Measurements from ENCODE around the gene VAMP4. TPM values are rescaled to one million over a fixed set of nuclear protein-coding genes. Genes with fewer than 3 reads are reported as not detected.

The VAMP4 gene
- total and polyA plus RNA-seq, 2 donors: 5.9 to 13.4 TPM

DNA sequence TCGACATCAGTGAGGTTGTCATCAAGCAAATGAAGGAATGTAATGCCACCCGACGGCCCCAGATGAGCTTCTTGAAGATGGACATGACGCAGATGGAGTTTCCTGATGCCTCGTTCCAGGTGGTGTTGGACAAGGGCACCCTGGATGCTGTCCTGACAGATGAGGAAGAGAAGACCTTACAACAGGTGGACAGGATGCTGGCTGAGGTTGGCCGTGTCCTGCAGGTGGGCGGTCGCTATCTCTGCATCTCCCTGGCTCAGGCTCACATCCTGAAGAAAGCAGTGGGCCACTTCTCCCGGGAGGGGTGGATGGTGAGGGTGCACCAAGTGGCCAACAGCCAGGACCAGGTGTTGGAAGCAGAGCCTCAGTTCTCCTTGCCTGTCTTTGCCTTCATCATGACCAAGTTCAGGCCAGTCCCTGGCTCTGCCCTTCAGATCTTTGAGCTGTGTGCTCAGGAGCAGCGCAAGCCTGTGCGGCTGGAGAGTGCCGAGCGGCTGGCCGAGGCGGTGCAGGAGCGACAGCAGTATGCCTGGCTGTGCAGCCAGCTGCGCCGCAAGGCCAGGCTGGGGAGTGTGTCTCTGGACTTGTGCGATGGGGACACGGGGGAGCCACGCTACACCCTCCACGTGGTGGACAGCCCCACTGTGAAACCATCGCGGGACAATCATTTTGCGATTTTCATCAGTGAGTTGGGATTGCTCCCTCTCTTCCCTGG, 42.1 kb upstream of the VAMP4 start:
- no peak for DNase-seq (ENCODE audit: low read depth in 6 of 9, low spot score in 9 of 9)
- 98% methylated on average over 25 of the region's 25 CpGs for WGBS
- H3K4me3 ChIP-seq (ENCODE audit: low read length in 2 of 2): no peak overlapping the region
- no peaks in the 10 kb centered on the region for H3K27me3 ChIP-seq (ENCODE audit: control insufficient read depth in 2 of 2, insufficient read depth in 1 of 2, low read length in 1 of 2)
- H3K27ac ChIP-seq (ENCODE audit: low read depth in 1 of 2, low read length in 1 of 2): no peak overlapping the region
- peaks cover 36 to 48% of the 10 kb centered on the region in 2 donors for H3K36me3 ChIP-seq (ENCODE audit: control insufficient read depth in 2 of 2, insufficient read depth in 2 of 2, low read length in 1 of 2)
- H3K4me1 ChIP-seq (ENCODE audit: control insufficient read depth in 2 of 2, insufficient read depth in 2 of 2, low read length in 2 of 2): peaks cover 10 to 23% of the 10 kb centered on the region in 2 donors
- H3K9me3 ChIP-seq (ENCODE audit: control insufficient read depth in 2 of 2, insufficient read depth in 1 of 2, low read length in 1 of 2): no peaks in the 10 kb centered on the region

DNA sequence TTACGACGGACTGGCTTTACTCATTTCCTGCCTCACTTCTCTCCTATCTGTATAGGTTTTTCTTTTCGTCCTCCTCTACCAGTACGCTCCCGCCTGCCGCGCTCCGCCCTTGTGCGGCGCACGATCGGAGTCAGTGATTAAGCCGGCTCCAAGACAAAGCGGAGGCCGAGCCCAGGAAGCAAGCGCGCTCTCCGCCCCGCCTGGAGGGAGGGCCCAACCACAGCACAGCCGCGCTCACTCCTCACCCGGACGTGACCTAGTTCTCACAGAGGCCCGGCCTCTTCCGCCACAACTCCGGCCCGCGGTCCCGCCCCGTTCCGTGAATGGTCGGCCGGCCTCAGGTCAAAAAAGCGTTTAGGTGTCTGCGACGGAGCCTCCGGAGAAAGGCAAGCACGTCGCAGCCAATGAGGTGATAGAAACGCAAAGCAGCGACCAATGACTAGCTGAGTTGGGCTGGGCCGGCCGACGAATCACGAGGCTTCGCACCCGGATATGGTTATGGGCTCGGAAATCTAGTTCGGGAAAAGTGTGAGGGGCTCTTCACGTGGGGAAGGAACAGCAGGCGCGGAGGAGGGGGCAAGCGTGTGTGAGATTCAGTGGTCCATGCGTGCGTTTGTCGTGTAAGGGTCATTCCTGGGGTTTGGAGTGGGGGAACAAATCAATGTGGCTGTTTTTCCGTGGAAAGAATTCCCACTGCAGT, 39.5 kb upstream of the VAMP4 start, which contains the start of gene METTL13:
Gene METTL13 (plus strand): TSS at position 485 of the 700 bp plus-strand sequence. CDS start 308 bp downstream, outside the sequence.
- WGBS: under 1% methylated on average over 57 of the region's 57 CpGs
- Histone ChIP-seq H3K36me3 (ENCODE audit: control insufficient read depth in 2 of 2, insufficient read depth in 2 of 2, low read length in 1 of 2) (peaks cover 18 to 22% of the 10 kb centered on the region in 2 donors), H3K27me3 (ENCODE audit: control insufficient read depth in 2 of 2, insufficient read depth in 1 of 2, low read length in 1 of 2) (no peaks in the 10 kb centered on the region), H3K4me3 (ENCODE audit: low read length in 2 of 2) (peak within 1 kb of the TSS; percentile 79 to 83), H3K9me3 (ENCODE audit: control insufficient read depth in 2 of 2, insufficient read depth in 1 of 2, low read length in 1 of 2) (no peaks in the 10 kb centered on the region), H3K27ac (ENCODE audit: low read depth in 1 of 2, low read length in 1 of 2) (peak within 1 kb of the TSS; percentile 91 to 98), H3K4me1 (ENCODE audit: control insufficient read depth in 2 of 2, insufficient read depth in 2 of 2, low read length in 2 of 2) (peaks cover 10 to 23% of the 10 kb centered on the region in 2 donors)
- DNase-seq (ENCODE audit: low read depth in 6 of 9, low spot score in 9 of 9): peak; percentile 83 to 99 (median 96)

DNA sequence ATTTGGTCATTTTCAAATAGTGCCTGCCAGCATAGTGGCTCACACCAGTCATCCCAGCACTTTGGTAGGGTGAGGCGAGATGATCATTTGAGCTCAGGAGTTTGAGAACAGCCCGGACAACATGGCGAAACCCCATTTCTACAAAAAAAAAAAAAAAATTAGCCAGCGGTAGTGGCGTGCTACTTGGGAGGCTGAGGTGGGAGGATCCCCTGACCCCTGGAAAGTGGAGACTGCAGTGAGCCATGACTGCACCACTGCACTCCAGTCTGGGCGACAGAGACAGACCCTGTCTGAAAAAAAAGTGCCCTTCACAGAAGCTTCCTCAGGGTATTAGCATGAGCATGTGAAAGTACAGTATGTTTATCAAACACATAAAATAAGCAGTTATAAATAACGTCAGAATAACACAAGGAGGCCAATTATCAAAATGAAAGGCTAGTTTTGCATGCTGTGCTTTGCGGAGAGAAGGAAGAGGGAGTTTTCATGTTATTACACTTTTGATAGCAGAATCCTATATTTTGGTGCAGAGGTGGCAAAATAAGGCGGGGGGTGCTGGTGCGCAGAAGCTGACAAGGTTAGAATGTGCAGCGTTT, 38.8 kb upstream of the VAMP4 start:
- 47% methylated on average over 11 of the region's 11 CpGs for WGBS
- Histone ChIP-seq H3K27ac (ENCODE audit: low read depth in 1 of 2, low read length in 1 of 2) (peak overlapping the region; percentile 91 to 98), H3K4me3 (ENCODE audit: low read length in 2 of 2) (peak overlapping the region; percentile 79 to 83), H3K27me3 (ENCODE audit: control insufficient read depth in 2 of 2, insufficient read depth in 1 of 2, low read length in 1 of 2) (no peaks in the 10 kb centered on the region), H3K9me3 (ENCODE audit: control insufficient read depth in 2 of 2, insufficient read depth in 1 of 2, low read length in 1 of 2) (no peaks in the 10 kb centered on the region), H3K36me3 (ENCODE audit: control insufficient read depth in 2 of 2, insufficient read depth in 2 of 2, low read length in 1 of 2) (peaks cover 12 to 15% of the 10 kb centered on the region in 2 donors), H3K4me1 (ENCODE audit: control insufficient read depth in 2 of 2, insufficient read depth in 2 of 2, low read length in 2 of 2) (peaks cover 10 to 23% of the 10 kb centered on the region in 2 donors)
- peak in 1 of 9 donors; percentile 10 for DNase-seq (ENCODE audit: low read depth in 6 of 9, low spot score in 9 of 9)

DNA sequence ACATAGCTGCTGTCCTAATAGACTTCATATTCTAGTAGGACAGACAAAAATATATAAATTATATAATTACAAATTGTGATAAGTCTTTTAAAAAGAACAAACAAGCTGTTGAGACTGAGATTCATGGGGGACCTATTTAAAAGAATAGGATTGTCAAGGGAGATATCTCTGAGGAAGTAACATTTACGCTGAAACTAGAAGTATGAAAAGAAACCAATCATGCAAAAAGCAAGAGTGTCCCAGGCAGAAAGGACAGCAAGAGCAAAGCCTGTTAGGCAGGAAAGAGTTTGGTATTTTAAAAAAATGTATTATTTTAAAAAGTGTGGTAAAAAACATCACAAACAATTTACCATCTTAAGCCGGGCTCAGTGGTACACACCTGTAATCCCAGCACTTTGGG, 30.4 kb upstream of the VAMP4 start:
- WGBS: 94% methylated on average over 2 of the region's 2 CpGs
- H3K4me1 ChIP-seq (ENCODE audit: control insufficient read depth in 2 of 2, insufficient read depth in 2 of 2, low read length in 2 of 2): no peaks in the 10 kb centered on the region

DNA sequence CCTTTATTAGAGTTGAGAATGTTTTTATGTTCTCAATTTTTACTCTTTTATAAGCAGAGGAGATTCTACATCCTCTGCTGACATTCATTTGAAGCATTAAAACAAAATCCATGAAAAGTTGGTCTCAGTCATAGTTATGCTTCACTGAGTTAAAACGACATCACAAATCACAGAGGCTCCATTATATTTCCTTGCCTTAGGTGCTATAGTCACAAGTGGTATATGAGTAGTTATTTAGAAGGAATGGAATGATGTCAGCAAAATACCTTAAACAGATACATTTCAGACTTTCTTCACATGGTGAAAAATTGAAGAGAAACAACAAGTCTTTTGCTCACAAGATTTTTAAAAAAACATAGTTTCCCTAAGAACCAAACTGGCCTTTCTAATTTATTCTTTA, 27.9 kb upstream of the VAMP4 start:
- no peak overlapping the region for H3K27ac ChIP-seq (ENCODE audit: low read depth in 1 of 2, low read length in 1 of 2)
- H3K4me1 ChIP-seq (ENCODE audit: control insufficient read depth in 2 of 2, insufficient read depth in 2 of 2, low read length in 2 of 2): no peaks in the 10 kb centered on the region
- no peaks in the 10 kb centered on the region for H3K36me3 ChIP-seq (ENCODE audit: control insufficient read depth in 2 of 2, insufficient read depth in 2 of 2, low read length in 1 of 2)
- H3K9me3 ChIP-seq (ENCODE audit: control insufficient read depth in 2 of 2, insufficient read depth in 1 of 2, low read length in 1 of 2): no peaks in the 10 kb centered on the region
- no peaks in the 10 kb centered on the region for H3K27me3 ChIP-seq (ENCODE audit: control insufficient read depth in 2 of 2, insufficient read depth in 1 of 2, low read length in 1 of 2)
- no peak overlapping the region for H3K4me3 ChIP-seq (ENCODE audit: low read length in 2 of 2)
- DNase-seq (ENCODE audit: low read depth in 6 of 9, low spot score in 9 of 9): no peak
- 93% methylated on average over 1 of the region's 1 CpG for WGBS

More for the DNA sequence above, 30.4 kb upstream of the VAMP4 start:
- DNase-seq (ENCODE audit: low read depth in 6 of 9, low spot score in 9 of 9): no peak
- Histone ChIP-seq H3K36me3 (ENCODE audit: control insufficient read depth in 2 of 2, insufficient read depth in 2 of 2, low read length in 1 of 2) (no peaks in the 10 kb centered on the region), H3K27ac (ENCODE audit: low read depth in 1 of 2, low read length in 1 of 2) (no peak overlapping the region), H3K4me3 (ENCODE audit: low read length in 2 of 2) (no peak overlapping the region), H3K27me3 (ENCODE audit: control insufficient read depth in 2 of 2, insufficient read depth in 1 of 2, low read length in 1 of 2) (no peaks in the 10 kb centered on the region), H3K9me3 (ENCODE audit: control insufficient read depth in 2 of 2, insufficient read depth in 1 of 2, low read length in 1 of 2) (no peaks in the 10 kb centered on the region)

DNA sequence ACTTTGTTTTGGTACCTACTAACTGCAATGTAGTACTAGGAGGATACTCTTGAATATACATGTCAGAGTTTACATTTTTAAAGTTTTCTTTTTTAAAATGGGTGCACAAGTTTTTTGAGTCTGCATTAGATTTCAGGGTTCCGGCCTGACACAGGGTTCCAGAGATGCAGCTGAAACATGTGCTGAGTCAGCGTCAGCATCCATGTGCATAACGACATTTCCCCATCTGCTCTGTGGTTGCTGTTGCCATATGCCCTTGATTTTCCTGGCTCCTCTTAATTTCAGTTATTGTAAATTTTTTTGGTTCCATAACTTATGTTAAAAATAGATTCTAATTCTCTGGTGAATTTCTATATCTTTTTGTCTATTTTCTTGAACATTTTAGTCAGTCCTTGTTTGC, 27.3 kb upstream of the VAMP4 start:
- Histone ChIP-seq H3K4me1 (ENCODE audit: control insufficient read depth in 2 of 2, insufficient read depth in 2 of 2, low read length in 2 of 2) (no peaks in the 10 kb centered on the region), H3K27ac (ENCODE audit: low read depth in 1 of 2, low read length in 1 of 2) (no peak overlapping the region), H3K9me3 (ENCODE audit: control insufficient read depth in 2 of 2, insufficient read depth in 1 of 2, low read length in 1 of 2) (no peaks in the 10 kb centered on the region), H3K4me3 (ENCODE audit: low read length in 2 of 2) (no peak overlapping the region), H3K27me3 (ENCODE audit: control insufficient read depth in 2 of 2, insufficient read depth in 1 of 2, low read length in 1 of 2) (no peaks in the 10 kb centered on the region), H3K36me3 (ENCODE audit: control insufficient read depth in 2 of 2, insufficient read depth in 2 of 2, low read length in 1 of 2) (no peaks in the 10 kb centered on the region)
- WGBS: 28% methylated on average over 3 of the region's 3 CpGs
- no peak for DNase-seq (ENCODE audit: low read depth in 6 of 9, low spot score in 9 of 9)

DNA sequence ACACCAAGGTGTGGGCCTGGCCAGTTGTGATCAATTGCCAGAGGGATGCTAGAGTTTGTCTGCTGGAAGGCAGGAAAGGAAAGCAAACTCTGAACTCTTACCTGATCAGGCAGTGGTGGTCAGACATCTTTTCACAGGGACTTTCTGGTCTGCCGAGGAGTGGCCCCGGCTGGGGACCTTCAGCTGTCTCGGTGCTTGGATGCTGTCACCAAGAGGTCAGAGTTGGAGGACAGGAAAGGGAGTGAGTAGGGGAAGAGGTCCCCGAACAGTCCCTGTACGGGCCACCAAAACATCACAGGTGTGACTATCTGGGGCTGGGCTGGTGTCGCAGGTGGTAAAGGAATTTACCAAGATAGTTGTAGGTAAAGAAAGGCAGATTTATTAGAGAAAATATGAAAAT, 21.9 kb upstream of the VAMP4 start:
- DNase-seq (ENCODE audit: low read depth in 6 of 9, low spot score in 9 of 9): no peak
- no peak overlapping the region for H3K4me3 ChIP-seq (ENCODE audit: low read length in 2 of 2)
- no peaks in the 10 kb centered on the region for H3K4me1 ChIP-seq (ENCODE audit: control insufficient read depth in 2 of 2, insufficient read depth in 2 of 2, low read length in 2 of 2)
- H3K36me3 ChIP-seq (ENCODE audit: control insufficient read depth in 2 of 2, insufficient read depth in 2 of 2, low read length in 1 of 2): no peaks in the 10 kb centered on the region
- no peak overlapping the region for H3K27ac ChIP-seq (ENCODE audit: low read depth in 1 of 2, low read length in 1 of 2)
- H3K27me3 ChIP-seq (ENCODE audit: control insufficient read depth in 2 of 2, insufficient read depth in 1 of 2, low read length in 1 of 2): no peaks in the 10 kb centered on the region
- H3K9me3 ChIP-seq (ENCODE audit: control insufficient read depth in 2 of 2, insufficient read depth in 1 of 2, low read length in 1 of 2): no peaks in the 10 kb centered on the region
- WGBS: 97% methylated on average over 6 of the region's 6 CpGs

DNA sequence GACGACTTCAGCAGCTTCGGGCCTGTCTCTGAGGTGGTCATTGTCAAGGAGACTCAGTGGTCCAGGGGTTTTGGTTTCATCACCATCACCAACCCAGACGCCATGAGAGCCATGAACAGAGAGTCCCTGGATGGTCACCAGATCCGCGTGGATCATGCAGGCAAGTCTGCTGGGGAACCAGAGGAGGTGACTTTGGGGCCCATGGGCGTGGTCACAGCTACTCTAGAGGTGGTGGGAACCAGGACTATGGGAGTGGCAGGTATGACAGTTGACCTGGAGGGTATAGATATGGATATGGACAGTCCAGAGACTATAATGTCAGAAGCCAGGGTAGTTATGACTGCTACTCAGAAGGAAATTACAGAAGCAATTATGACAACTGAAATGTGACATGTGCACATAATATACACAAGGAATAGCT, 20.3 kb upstream of the VAMP4 start:
- Histone ChIP-seq H3K27me3 (ENCODE audit: control insufficient read depth in 2 of 2, insufficient read depth in 1 of 2, low read length in 1 of 2) (no peaks in the 10 kb centered on the region), H3K4me1 (ENCODE audit: control insufficient read depth in 2 of 2, insufficient read depth in 2 of 2, low read length in 2 of 2) (no peaks in the 10 kb centered on the region), H3K9me3 (ENCODE audit: control insufficient read depth in 2 of 2, insufficient read depth in 1 of 2, low read length in 1 of 2) (no peaks in the 10 kb centered on the region), H3K36me3 (ENCODE audit: control insufficient read depth in 2 of 2, insufficient read depth in 2 of 2, low read length in 1 of 2) (no peaks in the 10 kb centered on the region), H3K27ac (ENCODE audit: low read depth in 1 of 2, low read length in 1 of 2) (no peak overlapping the region), H3K4me3 (ENCODE audit: low read length in 2 of 2) (no peak overlapping the region)
- WGBS: 93% methylated on average over 6 of the region's 6 CpGs
- no peak for DNase-seq (ENCODE audit: low read depth in 6 of 9, low spot score in 9 of 9)

DNA sequence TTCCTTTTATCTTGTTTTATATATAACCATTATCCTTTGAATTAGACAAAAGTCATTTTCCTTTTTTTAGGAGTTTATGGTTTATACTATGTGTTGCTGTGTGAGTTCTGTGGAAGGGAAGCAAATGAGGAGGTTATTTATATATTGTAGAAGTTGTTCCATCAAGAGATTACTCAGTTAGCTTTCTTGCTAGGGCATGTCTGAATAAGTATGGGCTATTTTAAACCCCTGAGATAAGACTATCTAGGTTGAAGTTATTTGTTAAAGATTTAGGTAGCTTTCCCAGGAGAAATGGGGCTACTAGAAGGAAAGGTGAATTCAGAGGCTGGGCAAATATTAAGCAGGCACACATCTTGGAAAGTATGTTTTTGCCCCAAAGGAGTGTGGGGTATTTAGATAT, 16.1 kb upstream of the VAMP4 start:
- H3K27me3 ChIP-seq (ENCODE audit: control insufficient read depth in 2 of 2, insufficient read depth in 1 of 2, low read length in 1 of 2): no peaks in the 10 kb centered on the region
- no peak overlapping the region for H3K27ac ChIP-seq (ENCODE audit: low read depth in 1 of 2, low read length in 1 of 2)
- H3K4me3 ChIP-seq (ENCODE audit: low read length in 2 of 2): no peak overlapping the region
- H3K36me3 ChIP-seq (ENCODE audit: control insufficient read depth in 2 of 2, insufficient read depth in 2 of 2, low read length in 1 of 2): no peaks in the 10 kb centered on the region
- no peak for DNase-seq (ENCODE audit: low read depth in 6 of 9, low spot score in 9 of 9)
- H3K4me1 ChIP-seq (ENCODE audit: control insufficient read depth in 2 of 2, insufficient read depth in 2 of 2, low read length in 2 of 2): no peaks in the 10 kb centered on the region
- H3K9me3 ChIP-seq (ENCODE audit: control insufficient read depth in 2 of 2, insufficient read depth in 1 of 2, low read length in 1 of 2): no peaks in the 10 kb centered on the region

All from thymus (tissue), 11 donors.